NCI-H146 (cell line): ENCODE results near the gene ETV7.

Experiments
- DNase-seq: peaks from one replicate; lab custom pipeline; 2025; lab: John Stamatoyannopoulos, UW

Gene ETV7

GRCh38 chr6:36383606-36384005 lies 3.9 kb downstream of the ETV7 start:
- peak; percentile 30 for DNase-seq

- DNase-seq, result no peak
Observed at GRCh38 chr6:36382976-36383375, 4.5 kb downstream of the ETV7 start.

GRCh38 chr6:36381502-36382389 lies 5.7 kb downstream of the ETV7 start:
- no peak for DNase-seq

- no peak for DNase-seq
Observed at GRCh38 chr6:36380166-36380565, 7.3 kb downstream of the ETV7 start.

GRCh38 chr6:36378936-36379335 lies 8.5 kb downstream of the ETV7 start:
- no peak for DNase-seq

- DNase-seq, result peak; percentile 9
Observed at GRCh38 chr6:36378243-36378920, 9.1 kb downstream of the ETV7 start.

- DNase-seq, result no peak
Observed at GRCh38 chr6:36377594-36377993, 9.9 kb downstream of the ETV7 start.

GRCh38 chr6:36376742-36377141 lies 10.7 kb downstream of the ETV7 start:
- no peak for DNase-seq

GRCh38 chr6:36376183-36376582 lies 11.3 kb downstream of the ETV7 start:
- no peak for DNase-seq

- DNase-seq, result no peak
Observed at GRCh38 chr6:36375644-36376155, 11.8 kb downstream of the ETV7 start.

GRCh38 chr6:36374972-36375371 lies 12.5 kb downstream of the ETV7 start:
- no peak for DNase-seq

GRCh38 chr6:36374194-36374593 lies 13.3 kb downstream of the ETV7 start:
- no peak for DNase-seq

- DNase-seq, result peak; percentile 56
Observed at GRCh38 chr6:36373368-36374019, 14.0 kb downstream of the ETV7 start.

- no peak for DNase-seq
Observed at GRCh38 chr6:36372088-36372487, 15.4 kb downstream of the ETV7 start.

- DNase-seq, result no peak
Observed at GRCh38 chr6:36371211-36371610, 16.3 kb downstream of the ETV7 start.

- no peak for DNase-seq
Observed at GRCh38 chr6:36370638-36371037, 16.8 kb downstream of the ETV7 start.

GRCh38 chr6:36368921-36369865 lies 18.3 kb downstream of the ETV7 start:
- peak; percentile 92 for DNase-seq

- no peak for DNase-seq
Observed at GRCh38 chr6:36368421-36368820, 19.0 kb downstream of the ETV7 start.

GRCh38 chr6:36367743-36368142 lies 19.7 kb downstream of the ETV7 start:
- no peak for DNase-seq

GRCh38 chr6:36364669-36365479 lies 22.6 kb downstream of the ETV7 start:
- DNase-seq, result no peak
